Measurements from ENCODE around the gene FKBP2. TPM values are rescaled to one million over a fixed set of nuclear protein-coding genes. Genes with fewer than 3 reads are reported as not detected.
A peak's percentile ranks its signal among the peaks of the same experiment; 100 is the strongest.

Gene FKBP2
- total and polyA plus RNA-seq, 2 of the 13 experiments (the other 11 are each of a cell fraction or from before 2014, with no cell fraction given) = 30.1 to 53.3 TPM

- TF ChIP-seq MXD3 (CRISPR knock-in tag; IDR thresholded peaks at IDR 0.05) (no peak; the same call in 1 of the 2 replicates), EZH2 (conservative IDR thresholded peaks at IDR 0.05; ENCODE audit: low read depth, low read length) (no peak), SIX4 (CRISPR knock-in tag; IDR thresholded peaks at IDR 0.05) (peak; percentile 17; the same call in 1 of the 2 replicates), MIXL1 (CRISPR knock-in tag; IDR thresholded peaks at IDR 0.05) (no peak), ZNF703 (CRISPR knock-in tag; IDR thresholded peaks at IDR 0.05; ENCODE audit: borderline replicate concordance) (no peak; the same call in 1 of the 2 replicates), KDM5A (IDR thresholded peaks at IDR 0.05; ENCODE audit: borderline replicate concordance, low read length) (peak; percentile 69; the same call in 1 of the 2 replicates), ZNF468 (CRISPR knock-in tag; IDR thresholded peaks at IDR 0.05) (no peak), HBP1 (CRISPR knock-in tag; IDR thresholded peaks at IDR 0.05; ENCODE audit: low read depth) (no peak; the same call in 1 of the 2 replicates), MTERF4 (CRISPR knock-in tag; IDR thresholded peaks at IDR 0.05) (no peak), KDM6A (CRISPR knock-in tag; IDR thresholded peaks at IDR 0.05; ENCODE audit: low read depth) (no peak; the same call in 1 of the 2 replicates), KMT2A (CRISPR knock-in tag; IDR thresholded peaks at IDR 0.05) (0 out of 2 replicates have a peak, but pooled peaks have one; percentile 36), TEAD3 (CRISPR knock-in tag; optimal IDR thresholded peaks at IDR 0.05; ENCODE audit: borderline replicate concordance) (peak; percentile 37), HNF4A (CRISPR knock-in tag; IDR thresholded peaks at IDR 0.05) (0 out of 2 replicates have a peak, but pooled peaks have one; percentile 11), CHCHD3 (CRISPR knock-in tag; IDR thresholded peaks at IDR 0.05) (no peak), PRDM15 (CRISPR knock-in tag; IDR thresholded peaks at IDR 0.05) (0 out of 2 replicates have a peak, but pooled peaks have one; percentile 45), ZNF614 (CRISPR knock-in tag; IDR thresholded peaks at IDR 0.05; ENCODE audit: borderline replicate concordance) (0 out of 2 replicates have a peak, but pooled peaks have one; percentile 6), TARDBP (CRISPR knock-in tag; IDR thresholded peaks at IDR 0.05) (peak; percentile 71), HMGXB3 (CRISPR knock-in tag; IDR thresholded peaks at IDR 0.05; ENCODE audit: borderline replicate concordance) (no peak)
Observed at GRCh38 chr11:64240435-64241240, at the start of gene FKBP2 (continued).

Data from HepG2 (cell line).